ENCODE data around the gene LRRC2.
A peak's percentile ranks its signal among the peaks of the same experiment; 100 is the strongest.

Gene LRRC2

DNA sequence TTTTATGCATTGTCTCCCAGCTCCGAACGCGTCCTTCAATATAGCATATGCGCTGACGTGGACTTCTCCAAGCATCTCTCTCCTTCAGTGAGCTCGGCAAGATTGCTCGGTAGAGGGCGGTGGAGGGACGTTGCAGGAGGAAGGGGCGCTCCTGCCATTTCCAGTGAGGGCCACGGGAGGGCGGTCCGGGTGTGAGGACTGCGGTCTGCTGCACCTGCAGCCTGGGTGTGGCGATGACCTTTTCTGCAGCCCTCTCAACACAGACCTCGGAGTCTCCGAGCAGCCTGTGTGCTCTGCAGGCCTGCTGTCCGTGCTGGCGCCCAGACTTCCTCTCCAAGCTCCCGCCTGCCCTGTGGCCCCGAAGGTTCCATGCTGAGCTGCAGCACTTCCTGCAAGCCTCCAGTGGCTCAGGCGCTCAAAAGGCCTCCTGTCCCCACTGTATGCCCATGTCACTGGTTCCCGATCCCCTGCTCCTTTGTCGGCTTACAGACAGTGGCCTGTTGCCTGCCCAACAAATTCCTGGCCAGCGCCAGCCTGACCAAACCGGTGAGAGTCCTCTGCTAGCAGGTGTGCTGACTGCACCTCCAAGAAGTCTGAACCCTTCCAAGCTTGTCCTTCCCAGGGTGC is 77.3 kb downstream of the LRRC2 start:
- no peak overlapping the region for H3K27ac ChIP-seq (ENCODE audit: low read length)
- H3K27me3 ChIP-seq (ENCODE audit: low read depth, low read length) = peaks cover 42% of the 10 kb centered on the region
- no peaks in the 10 kb centered on the region for H4K20me1 ChIP-seq (ENCODE audit: insufficient read depth, low read length)
- H3K79me2 ChIP-seq (ENCODE audit: low read length) = no peaks in the 10 kb centered on the region
- H3K9me3 ChIP-seq (ENCODE audit: insufficient read depth, low read length) = no peaks in the 10 kb centered on the region
- peak overlapping the region; percentile 50; the same call in 1 of the 2 replicates for H2AFZ ChIP-seq (ENCODE audit: low read depth, low read length)
- peak overlapping the region; percentile 75 for H3K4me2 ChIP-seq (ENCODE audit: low read length)
- H3K4me3 ChIP-seq (ENCODE audit: low read length) = peak overlapping the region; percentile 59
- no peaks in the 10 kb centered on the region for H3K36me3 ChIP-seq (replicated peaks; ENCODE audit: low read depth, low read length)
- 0 out of 2 replicates have a peak overlapping the region, but pooled peaks have one; percentile 36 for H3K9ac ChIP-seq (ENCODE audit: low read length)
- peaks cover 5% of the 10 kb centered on the region for H3K4me1 ChIP-seq (ENCODE audit: low read length)
- TF ChIP-seq, protein P1, sequence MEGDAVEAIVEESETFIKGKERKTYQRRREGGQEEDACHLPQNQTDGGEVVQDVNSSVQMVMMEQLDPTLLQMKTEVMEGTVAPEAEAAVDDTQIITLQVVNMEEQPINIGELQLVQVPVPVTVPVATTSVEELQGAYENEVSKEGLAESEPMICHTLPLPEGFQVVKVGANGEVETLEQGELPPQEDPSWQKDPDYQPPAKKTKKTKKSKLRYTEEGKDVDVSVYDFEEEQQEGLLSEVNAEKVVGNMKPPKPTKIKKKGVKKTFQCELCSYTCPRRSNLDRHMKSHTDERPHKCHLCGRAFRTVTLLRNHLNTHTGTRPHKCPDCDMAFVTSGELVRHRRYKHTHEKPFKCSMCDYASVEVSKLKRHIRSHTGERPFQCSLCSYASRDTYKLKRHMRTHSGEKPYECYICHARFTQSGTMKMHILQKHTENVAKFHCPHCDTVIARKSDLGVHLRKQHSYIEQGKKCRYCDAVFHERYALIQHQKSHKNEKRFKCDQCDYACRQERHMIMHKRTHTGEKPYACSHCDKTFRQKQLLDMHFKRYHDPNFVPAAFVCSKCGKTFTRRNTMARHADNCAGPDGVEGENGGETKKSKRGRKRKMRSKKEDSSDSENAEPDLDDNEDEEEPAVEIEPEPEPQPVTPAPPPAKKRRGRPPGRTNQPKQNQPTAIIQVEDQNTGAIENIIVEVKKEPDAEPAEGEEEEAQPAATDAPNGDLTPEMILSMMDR (IDR thresholded peaks at IDR 0.05; ENCODE audit: low read depth, low read length) = peak; percentile 100
- no peak for TF ChIP-seq EZH2phosphoT487 (IDR thresholded peaks at IDR 0.05; ENCODE audit: low read depth)

DNA sequence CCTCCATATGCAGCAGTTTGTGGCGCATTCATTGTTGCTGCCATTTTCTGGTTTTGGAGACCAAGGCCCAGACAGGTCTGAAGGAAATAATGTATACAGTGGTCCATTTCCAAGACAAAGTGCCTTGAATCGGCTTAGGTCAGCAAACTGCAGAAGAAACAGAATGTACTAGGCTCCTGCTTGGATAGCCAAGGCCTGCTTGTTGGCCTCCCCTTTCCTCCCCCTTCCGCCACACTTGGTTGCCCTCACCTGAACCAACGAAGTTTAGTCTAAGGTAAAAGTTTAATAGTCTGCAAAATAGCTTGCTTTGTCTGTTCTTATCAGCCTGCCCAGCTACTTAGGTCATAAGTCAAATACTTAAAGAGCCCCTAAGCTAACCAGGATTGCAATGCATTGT is 80.3 kb downstream of the LRRC2 start:
- Histone ChIP-seq H3K27ac (ENCODE audit: low read length) (no peak overlapping the region), H3K9ac (ENCODE audit: low read length) (no peak overlapping the region), H3K36me3 (replicated peaks; ENCODE audit: low read depth, low read length) (no peaks in the 10 kb centered on the region), H3K27me3 (ENCODE audit: low read depth, low read length) (peaks cover 44% of the 10 kb centered on the region), H3K4me2 (ENCODE audit: low read length) (no peak overlapping the region), H2AFZ (ENCODE audit: low read depth, low read length) (no peak overlapping the region), H3K79me2 (ENCODE audit: low read length) (no peaks in the 10 kb centered on the region), H3K4me3 (ENCODE audit: low read length) (no peak overlapping the region), H4K20me1 (ENCODE audit: insufficient read depth, low read length) (no peaks in the 10 kb centered on the region), H3K9me3 (ENCODE audit: insufficient read depth, low read length) (no peaks in the 10 kb centered on the region), H3K4me1 (ENCODE audit: low read length) (peaks cover 5% of the 10 kb centered on the region)
- TF ChIP-seq EZH2phosphoT487 (IDR thresholded peaks at IDR 0.05; ENCODE audit: low read depth) = no peak
- TF ChIP-seq, protein P1 (IDR thresholded peaks at IDR 0.05; ENCODE audit: low read depth, low read length) = no peak

DNA sequence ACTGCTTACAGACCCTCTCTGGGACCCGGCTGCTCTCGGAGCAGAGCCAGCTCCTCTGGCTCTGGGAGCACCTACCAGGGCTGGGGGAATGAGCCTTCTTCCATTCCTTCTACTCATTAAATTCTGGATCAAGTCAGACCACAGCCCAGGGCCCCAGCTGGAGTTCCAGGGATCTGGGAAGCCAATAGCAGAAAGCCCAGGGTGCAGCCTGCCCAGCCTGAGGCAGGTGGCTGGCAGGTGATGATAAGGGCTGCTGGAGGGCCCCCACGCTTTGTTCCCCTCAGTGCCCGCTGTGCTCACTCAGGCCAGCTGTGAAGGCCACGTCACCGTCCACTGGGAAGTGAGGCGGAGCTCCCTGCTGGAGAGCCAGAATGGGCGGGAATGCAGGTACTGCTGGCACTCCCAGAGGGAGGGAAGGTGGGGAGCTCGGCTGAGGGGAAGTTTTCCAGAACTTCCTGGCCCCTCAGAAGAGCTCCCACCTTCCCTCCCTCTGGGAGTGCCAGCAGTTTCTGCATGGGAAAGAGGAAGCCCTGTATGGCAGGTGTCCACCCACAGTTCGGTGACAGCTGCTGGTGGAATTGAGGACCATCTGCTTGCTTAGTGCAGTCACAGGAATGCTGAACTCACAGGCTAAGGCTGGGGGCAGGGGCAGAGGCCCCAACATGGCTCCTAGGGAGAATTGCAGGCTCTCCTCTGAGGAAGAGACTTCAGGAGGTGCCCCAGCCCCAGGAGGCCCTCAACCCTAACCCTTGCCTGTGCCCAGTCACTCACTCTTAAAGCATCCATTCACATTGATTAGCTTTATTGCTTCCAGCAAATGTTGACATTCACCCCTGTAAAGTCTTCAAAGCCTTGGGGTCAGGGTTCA is 81.0 kb downstream of the LRRC2 start:
- no peaks in the 10 kb centered on the region for H3K79me2 ChIP-seq (ENCODE audit: low read length)
- no peak overlapping the region for H3K27ac ChIP-seq (ENCODE audit: low read length)
- no peak overlapping the region for H2AFZ ChIP-seq (ENCODE audit: low read depth, low read length)
- H3K36me3 ChIP-seq (replicated peaks; ENCODE audit: low read depth, low read length) = no peaks in the 10 kb centered on the region
- no peak overlapping the region for H3K9ac ChIP-seq (ENCODE audit: low read length)
- no peaks in the 10 kb centered on the region for H4K20me1 ChIP-seq (ENCODE audit: insufficient read depth, low read length)
- peaks cover 49% of the 10 kb centered on the region for H3K27me3 ChIP-seq (ENCODE audit: low read depth, low read length)
- TF ChIP-seq, protein P1 (IDR thresholded peaks at IDR 0.05; ENCODE audit: low read depth, low read length) = no peak
- no peak for TF ChIP-seq EZH2phosphoT487 (IDR thresholded peaks at IDR 0.05; ENCODE audit: low read depth)
- no peaks in the 10 kb centered on the region for H3K9me3 ChIP-seq (ENCODE audit: insufficient read depth, low read length)
- peaks cover 5% of the 10 kb centered on the region for H3K4me1 ChIP-seq (ENCODE audit: low read length)
- no peak overlapping the region for H3K4me2 ChIP-seq (ENCODE audit: low read length)
- no peak overlapping the region for H3K4me3 ChIP-seq (ENCODE audit: low read length)

GRCh38 chr3:46484388-46484787 is 81.7 kb downstream of the LRRC2 start:
- Histone ChIP-seq H3K27ac (ENCODE audit: low read length) (no peak overlapping the region), H3K4me2 (ENCODE audit: low read length) (no peak overlapping the region), H3K36me3 (replicated peaks; ENCODE audit: low read depth, low read length) (no peaks in the 10 kb centered on the region), H4K20me1 (ENCODE audit: insufficient read depth, low read length) (no peaks in the 10 kb centered on the region), H2AFZ (ENCODE audit: low read depth, low read length) (no peak overlapping the region), H3K27me3 (ENCODE audit: low read depth, low read length) (peaks cover 50% of the 10 kb centered on the region), H3K9ac (ENCODE audit: low read length) (no peak overlapping the region), H3K79me2 (ENCODE audit: low read length) (no peaks in the 10 kb centered on the region), H3K4me1 (ENCODE audit: low read length) (peaks cover 5% of the 10 kb centered on the region), H3K4me3 (ENCODE audit: low read length) (no peak overlapping the region), H3K9me3 (ENCODE audit: insufficient read depth, low read length) (no peaks in the 10 kb centered on the region)
- TF ChIP-seq, protein P1 (IDR thresholded peaks at IDR 0.05; ENCODE audit: low read depth, low read length) = no peak
- TF ChIP-seq EZH2phosphoT487 (IDR thresholded peaks at IDR 0.05; ENCODE audit: low read depth) = no peak

Measured in OCI-LY3 (cell line).